Upper lobe of left lung (tissue), 4 donors: Measurements from ENCODE around the gene MADD.

Experiments
- POLR2AphosphoS5 ChIP-seq, 2 donors: sonication (generic); formaldehyde crosslinking; IDR thresholded peaks; one replicate each; pipeline ENCODE4 v1.5.1; 2017; ENCODE audit warnings: antibody characterized with exemption in 2 of 2
- TF ChIP-seq, protein P1 (sequence below), 6 experiments: fragments of 450-650 bp in 4 of 6; fragments of 200-600 bp in 2 of 6; sonication (generic) in 2 of 6; IDR thresholded peaks; one replicate each; pipeline ENCODE4 v1.5.1; 2016 to 2019; ENCODE audit warnings: antibody characterized with exemption in 6 of 6

DNA sequence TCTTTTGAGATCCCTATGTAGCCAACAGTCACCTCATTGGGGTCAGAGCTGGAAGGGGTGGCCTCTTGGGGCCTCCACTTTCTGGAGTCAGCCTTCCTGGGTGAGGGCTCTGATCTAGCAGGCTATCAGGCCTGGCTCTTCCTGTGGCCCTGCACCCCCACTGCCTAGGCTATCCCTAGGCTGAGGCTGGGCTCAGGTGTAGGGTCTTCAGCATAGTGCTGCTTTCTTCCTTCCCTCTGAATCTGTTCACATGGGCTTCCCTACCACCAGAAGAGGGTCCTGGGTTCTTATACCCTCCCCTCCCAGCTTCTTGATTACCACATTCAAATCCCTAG lies 108.9 kb downstream of the MADD start:
- TF ChIP-seq, protein P1, sequence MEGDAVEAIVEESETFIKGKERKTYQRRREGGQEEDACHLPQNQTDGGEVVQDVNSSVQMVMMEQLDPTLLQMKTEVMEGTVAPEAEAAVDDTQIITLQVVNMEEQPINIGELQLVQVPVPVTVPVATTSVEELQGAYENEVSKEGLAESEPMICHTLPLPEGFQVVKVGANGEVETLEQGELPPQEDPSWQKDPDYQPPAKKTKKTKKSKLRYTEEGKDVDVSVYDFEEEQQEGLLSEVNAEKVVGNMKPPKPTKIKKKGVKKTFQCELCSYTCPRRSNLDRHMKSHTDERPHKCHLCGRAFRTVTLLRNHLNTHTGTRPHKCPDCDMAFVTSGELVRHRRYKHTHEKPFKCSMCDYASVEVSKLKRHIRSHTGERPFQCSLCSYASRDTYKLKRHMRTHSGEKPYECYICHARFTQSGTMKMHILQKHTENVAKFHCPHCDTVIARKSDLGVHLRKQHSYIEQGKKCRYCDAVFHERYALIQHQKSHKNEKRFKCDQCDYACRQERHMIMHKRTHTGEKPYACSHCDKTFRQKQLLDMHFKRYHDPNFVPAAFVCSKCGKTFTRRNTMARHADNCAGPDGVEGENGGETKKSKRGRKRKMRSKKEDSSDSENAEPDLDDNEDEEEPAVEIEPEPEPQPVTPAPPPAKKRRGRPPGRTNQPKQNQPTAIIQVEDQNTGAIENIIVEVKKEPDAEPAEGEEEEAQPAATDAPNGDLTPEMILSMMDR (IDR thresholded peaks at IDR 0.05): no peak
- TF ChIP-seq POLR2AphosphoS5 (IDR thresholded peaks at IDR 0.05): no peak
